ENCODE measurements around the gene BCO2.

DNA sequence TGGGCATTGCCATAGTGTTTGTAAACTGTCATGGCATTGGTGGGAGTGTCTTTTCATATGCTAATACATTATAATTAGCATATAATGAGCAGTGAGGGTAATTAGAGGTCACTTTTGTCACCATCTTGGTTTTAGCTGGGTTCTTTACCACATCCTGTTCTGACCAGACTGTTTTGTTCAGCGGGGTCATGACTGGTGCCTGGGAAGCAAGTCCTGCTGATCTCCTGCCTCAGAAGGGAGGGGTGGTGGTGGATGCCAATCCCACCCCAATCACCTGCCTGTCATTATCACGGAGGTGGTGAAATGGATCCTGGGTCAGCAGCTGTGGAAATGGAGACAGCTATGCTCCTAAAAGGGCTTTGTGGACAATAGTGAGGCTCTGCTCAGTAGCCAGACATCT lies 42.6 kb upstream of the BCO2 start:
- TF ChIP-seq, protein P1, sequence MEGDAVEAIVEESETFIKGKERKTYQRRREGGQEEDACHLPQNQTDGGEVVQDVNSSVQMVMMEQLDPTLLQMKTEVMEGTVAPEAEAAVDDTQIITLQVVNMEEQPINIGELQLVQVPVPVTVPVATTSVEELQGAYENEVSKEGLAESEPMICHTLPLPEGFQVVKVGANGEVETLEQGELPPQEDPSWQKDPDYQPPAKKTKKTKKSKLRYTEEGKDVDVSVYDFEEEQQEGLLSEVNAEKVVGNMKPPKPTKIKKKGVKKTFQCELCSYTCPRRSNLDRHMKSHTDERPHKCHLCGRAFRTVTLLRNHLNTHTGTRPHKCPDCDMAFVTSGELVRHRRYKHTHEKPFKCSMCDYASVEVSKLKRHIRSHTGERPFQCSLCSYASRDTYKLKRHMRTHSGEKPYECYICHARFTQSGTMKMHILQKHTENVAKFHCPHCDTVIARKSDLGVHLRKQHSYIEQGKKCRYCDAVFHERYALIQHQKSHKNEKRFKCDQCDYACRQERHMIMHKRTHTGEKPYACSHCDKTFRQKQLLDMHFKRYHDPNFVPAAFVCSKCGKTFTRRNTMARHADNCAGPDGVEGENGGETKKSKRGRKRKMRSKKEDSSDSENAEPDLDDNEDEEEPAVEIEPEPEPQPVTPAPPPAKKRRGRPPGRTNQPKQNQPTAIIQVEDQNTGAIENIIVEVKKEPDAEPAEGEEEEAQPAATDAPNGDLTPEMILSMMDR (IDR thresholded peaks at IDR 0.05; ENCODE audit: poor library complexity): no peak
- no peak for TF ChIP-seq EZH2phosphoT487 (IDR thresholded peaks at IDR 0.05; ENCODE audit: low read depth, severe bottlenecking, unreplicated experiment)
- no peak for TF ChIP-seq EZH2 (IDR thresholded peaks at IDR 0.05; ENCODE audit: borderline replicate concordance)
